ENCODE results near the gene SLC27A3. TPM values are rescaled to one million over a fixed set of nuclear protein-coding genes. Genes with fewer than 3 reads are reported as not detected.
A peak's percentile ranks its signal among the peaks of the same experiment; 100 is the strongest.

The SLC27A3 gene
- total and polyA plus RNA-seq, 9 of the 15 experiments (the other 6 are each of a cell fraction or from before 2014, with no cell fraction given): 0.57 to 5.2 (median 2.8) TPM

DNA sequence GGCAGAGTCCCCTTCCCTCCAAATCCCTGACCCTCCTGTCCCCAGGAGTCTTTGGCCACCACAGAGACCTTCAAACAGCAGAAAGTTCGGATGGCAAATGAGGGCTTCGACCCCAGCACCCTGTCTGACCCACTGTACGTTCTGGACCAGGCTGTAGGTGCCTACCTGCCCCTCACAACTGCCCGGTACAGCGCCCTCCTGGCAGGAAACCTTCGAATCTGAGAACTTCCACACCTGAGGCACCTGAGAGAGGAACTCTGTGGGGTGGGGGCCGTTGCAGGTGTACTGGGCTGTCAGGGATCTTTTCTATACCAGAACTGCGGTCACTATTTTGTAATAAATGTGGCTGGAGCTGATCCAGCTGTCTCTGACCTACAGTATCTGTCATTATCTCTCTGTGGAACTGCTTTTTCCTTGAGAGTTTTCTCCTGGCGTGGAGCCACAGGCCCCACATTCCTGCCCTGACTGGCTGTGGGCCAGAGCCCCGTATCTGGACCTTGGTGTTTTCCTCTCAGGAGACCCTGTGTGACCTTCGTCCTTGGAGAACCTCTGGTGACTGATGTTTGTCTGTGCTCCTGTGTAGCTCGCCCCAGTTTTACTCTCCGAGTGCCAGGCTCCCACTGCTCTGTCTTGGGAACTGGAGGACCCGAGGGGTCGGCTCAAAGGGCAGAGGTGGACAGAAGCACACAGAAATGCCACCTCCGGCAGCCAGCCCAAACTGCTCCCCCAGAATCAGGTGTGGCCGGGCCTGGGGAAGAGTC lies 4.8 kb downstream of the SLC27A3 start:
- H3K9me1 ChIP-seq (ENCODE audit: control insufficient read depth, insufficient read depth, low read length): no peaks in the 10 kb centered on the region
- peak; percentile 61 for FAIRE-seq
- POLR2A ChIA-PET: interaction anchor here (0.8 to 1.3 kb wide), 3 partner anchors 10 to 25 kb away, joined by 3 to 6 read pairs (median 3); no protein-coding TSS in a partner anchor
- H4K20me1 ChIP-seq (replicated peaks; ENCODE audit: control insufficient read depth, insufficient read depth, low read length): no peaks in the 10 kb centered on the region
- no TSS peak for BruUV-seq (replicated peaks)
- no peak for ATAC-seq
- peaks cover 14 to 58% of the 10 kb centered on the region in 2 experiments for H3K4me1 ChIP-seq (replicated peaks in 1 of 2; ENCODE audit: control insufficient read depth in 2 of 2, insufficient read depth in 2 of 2, low read length in 2 of 2)
- no peak overlapping the region for H3K4me3 ChIP-seq
- H3K9me3 ChIP-seq (replicated peaks; ENCODE audit: control insufficient read depth, insufficient read depth, low read depth, low read length): no peaks in the 10 kb centered on the region
- no peaks in the 10 kb centered on the region for H3K36me3 ChIP-seq (ENCODE audit: control insufficient read depth, insufficient read depth, low read length)
- H3K79me2 ChIP-seq (ENCODE audit: control insufficient read depth, insufficient read depth, low read length): no peaks in the 10 kb centered on the region
- no peak overlapping the region for H3K4me2 ChIP-seq (ENCODE audit: insufficient read depth, low read length)
- 27% methylated on average over 14 of the region's 17 CpGs for WGBS (ENCODE audit: insufficient coverage, low coverage, missing lambda C conversion rate)
- H3K27ac ChIP-seq (ENCODE audit: extremely low read depth, low read depth, low read length): no peak overlapping the region
- intact Hi-C loops (cut with micrococcal nuclease): loop anchor here (5.0 to 10.0 kb wide), 2 partner anchors 207 to 265 kb away; partner anchors contain the start of gene RAB13
- no peak overlapping the region for H2AFZ ChIP-seq (ENCODE audit: low read depth, low read length)
- no peaks in the 10 kb centered on the region for H3K27me3 ChIP-seq (ENCODE audit: control insufficient read depth in 2 of 2, insufficient read depth in 2 of 2, low read length in 2 of 2)
- in situ Hi-C loops (cut with MboI): loop anchor here (5.0 kb wide), 1 partner anchor 108 kb away; the partner anchor contains the start of gene ILF2
- peak overlapping the region in 1 of 2 experiments; percentile 49; a peak in 2 of 4 replicates for H3K9ac ChIP-seq (ENCODE audit: insufficient read depth in 1 of 2, low read depth in 2 of 2, low read length in 2 of 2)
- CTCF ChIA-PET (ENCODE audit: low intra/inter-chr PET ratio): no interaction called here
- peak in 1 of 4 experiments; percentile 54 for DNase-seq (ENCODE audit: extremely low read depth in 1 of 4, low spot score in 3 of 4)
- TF ChIP-seq MXI1 (IDR thresholded peaks at IDR 0.05; ENCODE audit: low read depth, low read length) (no peak), TEAD2 (tag; IDR thresholded peaks at IDR 0.05) (peak; percentile 69), SMAD2 (IDR thresholded peaks at IDR 0.05; ENCODE audit: low read depth, low read length) (no peak), SRSF1 (IDR thresholded peaks at IDR 0.05; ENCODE audit: low read depth, low read length) (no peak), ZNF311 (CRISPR knock-in tag; IDR thresholded peaks at IDR 0.05) (no peak), ZNF586 (CRISPR knock-in tag; conservative IDR thresholded peaks at IDR 0.05) (no peak), ZNF561 (CRISPR knock-in tag; conservative IDR thresholded peaks at IDR 0.05) (no peak), SNRNP70 (optimal IDR thresholded peaks at IDR 0.05; ENCODE audit: low read depth, low read length) (no peak), CBFA2T3 (IDR thresholded peaks at IDR 0.05) (0 out of 2 replicates have a peak, but pooled peaks have one; percentile 13), ZNF436 (CRISPR knock-in tag; IDR thresholded peaks at IDR 0.05) (no peak), NFATC3 (IDR thresholded peaks at IDR 0.05) (no peak), ATF7 (IDR thresholded peaks at IDR 0.05) (no peak), ZNF778 (CRISPR knock-in tag; IDR thresholded peaks at IDR 0.05) (no peak), ZNF780A (CRISPR knock-in tag; IDR thresholded peaks at IDR 0.05) (no peak), BRF1 (IDR thresholded peaks at IDR 0.05; ENCODE audit: borderline replicate concordance, extremely low read depth, insufficient read length) (no peak), KDM1A (IDR thresholded peaks at IDR 0.05) (no peak), NCOR1 (IDR thresholded peaks at IDR 0.05) (0 out of 2 replicates have a peak, but pooled peaks have one; percentile 7)
- TF ChIP-seq, protein P1, sequence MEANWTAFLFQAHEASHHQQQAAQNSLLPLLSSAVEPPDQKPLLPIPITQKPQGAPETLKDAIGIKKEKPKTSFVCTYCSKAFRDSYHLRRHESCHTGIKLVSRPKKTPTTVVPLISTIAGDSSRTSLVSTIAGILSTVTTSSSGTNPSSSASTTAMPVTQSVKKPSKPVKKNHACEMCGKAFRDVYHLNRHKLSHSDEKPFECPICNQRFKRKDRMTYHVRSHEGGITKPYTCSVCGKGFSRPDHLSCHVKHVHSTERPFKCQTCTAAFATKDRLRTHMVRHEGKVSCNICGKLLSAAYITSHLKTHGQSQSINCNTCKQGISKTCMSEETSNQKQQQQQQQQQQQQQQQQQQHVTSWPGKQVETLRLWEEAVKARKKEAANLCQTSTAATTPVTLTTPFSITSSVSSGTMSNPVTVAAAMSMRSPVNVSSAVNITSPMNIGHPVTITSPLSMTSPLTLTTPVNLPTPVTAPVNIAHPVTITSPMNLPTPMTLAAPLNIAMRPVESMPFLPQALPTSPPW (CRISPR knock-in tag; IDR thresholded peaks at IDR 0.05): 0 out of 2 replicates have a peak, but pooled peaks have one; percentile 4
- TF ChIP-seq, protein P2, sequence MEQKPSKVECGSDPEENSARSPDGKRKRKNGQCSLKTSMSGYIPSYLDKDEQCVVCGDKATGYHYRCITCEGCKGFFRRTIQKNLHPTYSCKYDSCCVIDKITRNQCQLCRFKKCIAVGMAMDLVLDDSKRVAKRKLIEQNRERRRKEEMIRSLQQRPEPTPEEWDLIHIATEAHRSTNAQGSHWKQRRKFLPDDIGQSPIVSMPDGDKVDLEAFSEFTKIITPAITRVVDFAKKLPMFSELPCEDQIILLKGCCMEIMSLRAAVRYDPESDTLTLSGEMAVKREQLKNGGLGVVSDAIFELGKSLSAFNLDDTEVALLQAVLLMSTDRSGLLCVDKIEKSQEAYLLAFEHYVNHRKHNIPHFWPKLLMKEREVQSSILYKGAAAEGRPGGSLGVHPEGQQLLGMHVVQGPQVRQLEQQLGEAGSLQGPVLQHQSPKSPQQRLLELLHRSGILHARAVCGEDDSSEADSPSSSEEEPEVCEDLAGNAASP (IDR thresholded peaks at IDR 0.05): no peak
- TF ChIP-seq, protein P3, sequence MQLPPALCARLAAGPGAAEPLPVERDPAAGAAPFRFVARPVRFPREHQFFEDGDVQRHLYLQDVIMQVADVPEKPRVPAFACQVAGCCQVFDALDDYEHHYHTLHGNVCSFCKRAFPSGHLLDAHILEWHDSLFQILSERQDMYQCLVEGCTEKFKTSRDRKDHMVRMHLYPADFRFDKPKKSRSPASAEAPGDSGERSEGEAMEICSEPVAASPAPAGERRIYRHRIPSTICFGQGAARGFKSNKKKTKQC (CRISPR knock-in tag; IDR thresholded peaks at IDR 0.05): no peak

All from K562 (cell line).